ENCODE results near the gene FOXP3. TPM values are rescaled to one million over a fixed set of nuclear protein-coding genes. Genes with fewer than 3 reads are reported as not detected.

The FOXP3 gene
- total RNA-seq, 1 experiment from 2014 or later, result not detected

DNA sequence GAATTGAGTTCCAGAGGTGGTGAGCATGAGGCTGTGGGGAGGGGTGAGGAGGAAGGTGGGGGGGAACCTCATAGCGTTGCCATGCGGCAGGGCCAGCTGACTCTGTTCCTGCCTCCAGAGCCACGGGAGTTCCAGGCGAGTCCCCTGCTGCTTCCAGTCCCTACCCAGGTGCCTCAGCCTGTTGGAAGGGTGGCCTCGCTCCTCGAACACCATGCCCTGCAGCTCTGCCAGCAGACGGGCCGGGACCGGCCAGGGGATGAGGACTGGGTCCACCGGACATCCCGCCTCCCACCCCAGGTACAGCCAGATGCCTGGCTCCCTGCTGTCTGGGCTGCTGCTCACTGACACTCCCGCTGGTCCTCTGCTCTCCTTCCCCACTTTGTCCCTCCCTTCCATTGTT lies 21.3 kb downstream of the FOXP3 start:
- no peak overlapping the region for H3K4me3 ChIP-seq (ENCODE audit: low read depth, low read length, poor library complexity, severe bottlenecking)
- TF ChIP-seq EZH2 (IDR thresholded peaks at IDR 0.05; ENCODE audit: borderline replicate concordance, low read depth, low read length, poor library complexity, severe bottlenecking) (no peak), CTCF (conservative IDR thresholded peaks at IDR 0.05; ENCODE audit: low read depth, low read length) (no peak)
- CTCF ChIA-PET, result no interaction called here
- no TSS peak for BruUV-seq (replicated peaks)
- H3K27ac ChIP-seq (ENCODE audit: low read depth, low read length, poor library complexity, severe bottlenecking), result no peak overlapping the region
- POLR2A ChIA-PET (ENCODE audit: low non-redundant PET), result no interaction called here
- H3K27me3 ChIP-seq (replicated peaks; ENCODE audit: insufficient read depth, low read depth, low read length, poor library complexity), result no peaks in the 10 kb centered on the region
- no peak for DNase-seq (ENCODE audit: low spot score)
- no peaks in the 10 kb centered on the region for H3K4me1 ChIP-seq (ENCODE audit: insufficient read depth, low read length, poor library complexity, severe bottlenecking)
- no peaks in the 10 kb centered on the region for H3K9me3 ChIP-seq (ENCODE audit: low read depth, low read length, poor library complexity, severe bottlenecking)
- intact Hi-C loops (cut with micrococcal nuclease; ENCODE audit: unreplicated experiment), result no loop called here
- no peaks in the 10 kb centered on the region for H3K36me3 ChIP-seq (ENCODE audit: insufficient read depth, low read length, poor library complexity, severe bottlenecking)

GRCh38 chrX:49242545-49243066 lies 21.9 kb downstream of the FOXP3 start:
- Histone ChIP-seq H3K27me3 (replicated peaks; ENCODE audit: insufficient read depth, low read depth, low read length, poor library complexity) (no peaks in the 10 kb centered on the region), H3K36me3 (ENCODE audit: insufficient read depth, low read length, poor library complexity, severe bottlenecking) (no peaks in the 10 kb centered on the region), H3K9me3 (ENCODE audit: low read depth, low read length, poor library complexity, severe bottlenecking) (no peaks in the 10 kb centered on the region), H3K4me1 (ENCODE audit: insufficient read depth, low read length, poor library complexity, severe bottlenecking) (no peaks in the 10 kb centered on the region), H3K27ac (ENCODE audit: low read depth, low read length, poor library complexity, severe bottlenecking) (no peak overlapping the region), H3K4me3 (ENCODE audit: low read depth, low read length, poor library complexity, severe bottlenecking) (no peak overlapping the region)
- DNase-seq (ENCODE audit: low spot score), result no peak
- TF ChIP-seq CTCF (conservative IDR thresholded peaks at IDR 0.05; ENCODE audit: low read depth, low read length), result no peak
- TF ChIP-seq EZH2 (IDR thresholded peaks at IDR 0.05; ENCODE audit: borderline replicate concordance, low read depth, low read length, poor library complexity, severe bottlenecking), result no peak
- intact Hi-C loops (cut with micrococcal nuclease; ENCODE audit: unreplicated experiment), result no loop called here
- ChIA-PET POLR2A (ENCODE audit: low non-redundant PET) (no interaction called here), CTCF (no interaction called here)
- no TSS peak for BruUV-seq (replicated peaks)

GRCh38 chrX:49238735-49239134 lies 25.8 kb downstream of the FOXP3 start:
- DNase-seq (ENCODE audit: low spot score), result no peak
- H3K36me3 ChIP-seq (ENCODE audit: insufficient read depth, low read length, poor library complexity, severe bottlenecking), result no peaks in the 10 kb centered on the region
- H3K27me3 ChIP-seq (replicated peaks; ENCODE audit: insufficient read depth, low read depth, low read length, poor library complexity), result no peaks in the 10 kb centered on the region
- H3K9me3 ChIP-seq (ENCODE audit: low read depth, low read length, poor library complexity, severe bottlenecking), result no peaks in the 10 kb centered on the region
- intact Hi-C loops (cut with micrococcal nuclease; ENCODE audit: unreplicated experiment), result no loop called here
- CTCF ChIA-PET, result no interaction called here
- no peak for TF ChIP-seq CTCF (conservative IDR thresholded peaks at IDR 0.05; ENCODE audit: low read depth, low read length)
- no peak for TF ChIP-seq EZH2 (IDR thresholded peaks at IDR 0.05; ENCODE audit: borderline replicate concordance, low read depth, low read length, poor library complexity, severe bottlenecking)
- POLR2A ChIA-PET (ENCODE audit: low non-redundant PET), result no interaction called here
- no peak overlapping the region for H3K27ac ChIP-seq (ENCODE audit: low read depth, low read length, poor library complexity, severe bottlenecking)
- BruUV-seq (replicated peaks), result no TSS peak
- H3K4me3 ChIP-seq (ENCODE audit: low read depth, low read length, poor library complexity, severe bottlenecking), result no peak overlapping the region
- H3K4me1 ChIP-seq (ENCODE audit: insufficient read depth, low read length, poor library complexity, severe bottlenecking), result no peaks in the 10 kb centered on the region

Measured in A673 (cell line).